GM12872 (cell line): ENCODE data around the gene RPH3AL.

Experiments
- CTCF ChIP-seq: IDR thresholded peaks from 3 replicates; pipeline ENCODE4 v1.5.1; 2011; ENCODE audit warnings: low read depth, mild to moderate bottlenecking, low read length, moderate library complexity; ENCODE audit not compliant: insufficient read depth

The RPH3AL gene

DNA sequence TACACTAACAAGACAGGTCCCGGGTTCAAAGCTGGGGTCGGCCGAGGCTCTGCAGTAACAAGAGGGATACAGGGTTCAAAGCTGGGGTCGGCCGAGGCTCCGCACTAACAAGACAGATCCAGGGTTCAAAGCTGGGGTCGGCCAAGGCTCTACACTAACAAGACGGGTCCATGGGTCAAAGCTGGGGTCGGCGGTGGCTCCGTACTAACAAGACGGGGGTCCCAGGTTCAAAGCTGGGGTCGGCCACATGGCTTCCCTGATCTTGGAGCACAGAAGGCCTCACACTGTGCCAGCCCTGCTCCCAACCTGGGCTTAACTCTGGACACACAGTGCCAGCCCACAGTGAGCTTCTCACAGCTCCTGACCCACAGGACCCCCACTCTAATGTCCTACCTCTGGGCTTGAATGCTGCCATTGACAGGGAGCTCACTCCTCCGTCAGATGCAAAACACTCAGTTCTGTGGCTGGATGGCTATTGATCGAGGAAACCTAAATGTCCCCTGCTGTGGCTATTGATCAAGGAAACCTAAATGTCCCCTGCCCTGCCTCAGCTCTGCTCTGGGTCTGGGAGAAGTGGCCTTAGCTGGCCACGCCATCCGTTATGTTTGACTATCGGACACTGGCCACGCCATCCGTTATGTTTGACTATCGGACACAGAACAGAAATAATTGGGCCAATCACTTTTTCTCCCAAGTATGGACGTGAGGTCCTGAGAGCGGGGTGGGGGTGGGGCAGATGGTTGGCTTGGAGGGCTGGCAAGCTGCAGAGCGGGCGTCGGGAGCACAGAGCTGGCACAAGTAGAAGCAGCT is 116.6 kb downstream of the RPH3AL start:
- no peak for TF ChIP-seq CTCF

DNA sequence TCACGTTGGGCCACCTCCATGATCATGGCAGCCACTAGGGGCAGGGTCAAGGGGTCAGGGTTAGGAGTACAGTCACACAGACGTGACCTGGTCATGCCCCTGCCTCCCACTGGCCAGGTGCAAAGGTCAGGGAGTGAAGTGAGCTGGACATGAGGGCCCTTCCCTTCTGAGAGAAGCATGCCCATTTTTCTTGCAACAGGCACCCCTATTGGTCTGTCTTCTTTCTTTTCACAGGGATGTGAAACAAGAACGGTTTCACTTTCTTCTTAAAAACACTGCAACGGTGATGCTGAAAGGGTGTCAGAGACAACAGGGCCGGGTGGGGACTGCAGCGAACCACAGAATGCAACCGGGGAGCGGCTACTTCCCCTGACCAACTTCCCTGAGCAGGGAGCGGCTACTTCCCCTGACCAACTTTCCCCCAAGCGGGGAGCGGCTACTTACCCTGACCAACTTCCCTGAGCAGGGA is 119.1 kb downstream of the RPH3AL start:
- no peak for TF ChIP-seq CTCF

- TF ChIP-seq CTCF: no peak
Observed at GRCh38 chr17:231966-232807, 120.4 kb downstream of the RPH3AL start.

DNA sequence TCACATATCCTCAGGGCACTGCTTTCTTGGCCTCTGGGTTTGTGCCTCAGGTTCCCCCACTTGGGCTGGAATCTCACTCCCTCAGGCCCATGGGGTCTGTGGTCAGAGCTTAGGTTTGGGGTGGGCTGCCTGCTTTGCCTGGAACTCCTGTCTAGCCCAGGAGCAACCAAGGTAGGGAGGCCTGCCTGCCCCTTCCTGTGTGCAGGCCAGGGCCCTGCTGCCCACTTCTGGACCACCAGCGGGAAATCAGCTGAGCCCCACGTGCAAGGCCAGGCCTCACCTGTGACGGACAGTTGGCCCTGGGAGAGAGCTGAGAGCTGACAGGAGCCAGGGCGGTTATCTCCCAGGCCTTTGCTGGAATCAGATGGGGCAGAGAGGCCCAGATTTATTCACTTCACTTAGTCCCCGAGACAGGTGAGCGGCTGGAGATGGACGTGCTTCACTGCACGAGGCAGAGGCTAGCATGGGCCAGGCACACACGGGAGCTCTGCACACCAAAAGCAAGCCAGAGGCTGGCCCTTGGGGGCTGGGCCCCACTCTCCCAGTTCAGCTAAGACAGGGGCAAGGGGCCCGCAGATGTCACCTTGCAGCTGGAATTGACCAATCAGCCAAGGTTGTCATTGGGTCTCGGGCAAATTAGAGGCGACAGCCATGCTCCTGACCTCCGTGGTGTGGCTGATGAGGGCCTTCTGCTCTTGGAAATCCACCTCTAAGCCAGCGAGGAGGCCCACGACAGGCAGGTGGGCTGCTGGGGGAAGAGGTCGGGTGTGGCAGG is 121.2 kb downstream of the RPH3AL start:
- no peak for TF ChIP-seq CTCF

- no peak for TF ChIP-seq CTCF
Observed at GRCh38 chr17:230395-230770, 122.2 kb downstream of the RPH3AL start.

DNA sequence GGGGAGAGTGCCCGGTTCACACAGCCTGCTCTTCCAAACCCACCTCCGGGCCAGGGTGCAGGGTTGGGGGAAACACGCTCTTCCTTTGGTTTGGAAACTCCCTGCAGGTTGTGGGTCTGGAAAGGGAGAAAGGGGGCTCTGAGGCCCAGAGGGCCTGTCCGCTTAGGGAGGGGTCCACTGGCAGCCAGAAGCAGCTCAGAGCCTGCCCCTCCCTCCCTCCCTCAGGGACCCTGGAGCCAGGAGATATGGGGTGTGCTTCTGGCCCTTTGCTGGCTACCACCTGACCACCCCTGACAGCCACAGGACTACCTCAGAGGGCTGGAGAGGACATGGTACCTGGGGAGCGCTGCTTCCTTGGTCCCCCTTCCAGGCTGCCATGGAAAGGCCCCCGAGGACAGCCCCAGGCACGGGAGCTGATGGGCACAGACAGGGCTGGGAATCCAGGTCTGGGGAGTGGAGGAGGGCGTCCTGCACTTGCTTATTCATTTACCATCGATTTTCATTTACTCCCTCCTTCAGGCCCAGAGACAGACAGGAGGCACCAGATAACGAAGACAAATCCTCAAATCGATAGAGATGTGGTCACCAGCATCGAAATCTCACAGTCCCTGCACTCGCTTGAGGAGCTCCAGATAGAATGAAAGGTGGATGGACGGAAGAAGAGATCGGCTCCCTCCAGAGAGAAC is 122.8 kb downstream of the RPH3AL start:
- TF ChIP-seq CTCF: no peak
